HepG2 (cell line): Measurements from ENCODE around the gene EMILIN1. TPM values are rescaled to one million over a fixed set of nuclear protein-coding genes. Genes with fewer than 3 reads are reported as not detected.
A peak's percentile ranks its signal among the peaks of the same experiment; 100 is the strongest.

Source experiments
- ATAC-seq: fragments of 200-7000 bp; cut with Tn5 transposase; 3 replicates; pipeline ENCODE4 v1.9.1; 2020; ENCODE audit warnings: mild to moderate bottlenecking, moderate library complexity
- BruUV-seq: library from RNA; stranded (reverse); fragments of 400-500 nt; replicated peaks from 2 replicates; lab custom pipeline; 2021; lab: Mats Ljungman, UMichigan
- CTCF ChIA-PET: fragments of 300-600 bp; formaldehyde crosslinking; extraction: SDS; loops from one replicate; lab custom pipeline; 2021; ENCODE audit warnings: low total read pairs, inconsistent platforms, low intra/inter-chr PET ratio; lab: Yijun Ruan, JAX
- POLR2A ChIA-PET: fragments of 350-600 bp; sonication (Branson Sonifier 250); formaldehyde crosslinking; loops from one replicate; lab custom pipeline; 2020; ENCODE audit warnings: antibody characterized with exemption, inconsistent platforms; lab: Yijun Ruan, JAX
- DNase-seq: peaks from one replicate; pipeline ENCODE4 v3.0.0-alpha.2; 2015; ENCODE audit warnings: low spot score
- FAIRE-seq: peaks from 3 replicates; lab custom pipeline; 2011; peaks lifted over from hg19 to GRCh38; lab: Jason Lieb, UNC
- H2AFZ ChIP-seq: one replicate; pipeline ENCODE4 v1.6.1; 2011; ENCODE audit warnings: low read length, inconsistent platforms
- H3K27ac ChIP-seq: fragments of 300-600 bp; 3 replicates; pipeline ENCODE4 v1.8.0; 2011; ENCODE audit warnings: mixed run types, mild to moderate bottlenecking, mixed read lengths, low read length, inconsistent platforms; ENCODE audit not compliant: insufficient read depth; ENCODE audit errors: extremely low read length
- H3K27me3 ChIP-seq, 2 experiments: fragments of 200-600 bp in 1 of 2; 2 replicates in 1 of 2; 3 replicates in 1 of 2; pipeline versions ENCODE4 v1.6.0 to v1.8.0; 2011; ENCODE audit warnings: low read length in 2 of 2, mild to moderate bottlenecking in 2 of 2, moderate library complexity in 2 of 2, inconsistent platforms in 1 of 2; ENCODE audit not compliant: insufficient read depth in 2 of 2, control insufficient read depth in 1 of 2
- H3K36me3 ChIP-seq, 2 experiments: fragments of 200-600 bp in 1 of 2; replicated peaks in 1 of 2; 2 replicates in 1 of 2; 3 replicates in 1 of 2; pipeline versions ENCODE4 v1.5.1 to v1.8.0; 2011; ENCODE audit warnings: low read length in 2 of 2, inconsistent platforms in 1 of 2; ENCODE audit not compliant: insufficient read depth in 2 of 2, control insufficient read depth in 1 of 2
- H3K4me1 ChIP-seq: 2 replicates; pipeline ENCODE4 v1.5.1; 2012; ENCODE audit warnings: low read length, inconsistent platforms; ENCODE audit not compliant: insufficient read depth
- H3K4me2 ChIP-seq: 2 replicates; pipeline ENCODE4 v1.6.0; 2011; ENCODE audit warnings: low read depth, low read length, inconsistent platforms
- H3K4me3 ChIP-seq, 3 experiments: fragments of 200-600 bp in 1 of 3; sonication (generic), shearing (Covaris generic) in 1 of 3; replicated peaks in 1 of 3; 2 replicates each; pipeline ENCODE4 v1.5.1; 2011 to 2016; ENCODE audit warnings: low read length in 3 of 3, inconsistent platforms in 2 of 3, low read depth in 2 of 3, mild to moderate bottlenecking in 2 of 3, control low read depth in 1 of 3, mixed read lengths in 1 of 3; ENCODE audit not compliant: insufficient read depth in 1 of 3
- H3K79me2 ChIP-seq: one replicate; pipeline ENCODE4 v1.6.1; 2011; ENCODE audit warnings: low read length, inconsistent platforms; ENCODE audit not compliant: insufficient read depth
- H3K9ac ChIP-seq: 2 replicates; pipeline ENCODE4 v1.6.0; 2011; ENCODE audit warnings: mild to moderate bottlenecking, low read depth, low read length, inconsistent platforms; ENCODE audit not compliant: insufficient read depth
- H3K9me3 ChIP-seq: 2 replicates; pipeline ENCODE4 v1.5.1; 2012; ENCODE audit warnings: mild to moderate bottlenecking, low read length
- H4K20me1 ChIP-seq: 2 replicates; pipeline ENCODE4 v1.6.0; 2011; ENCODE audit warnings: inconsistent platforms, mild to moderate bottlenecking, low read length, moderate library complexity; ENCODE audit not compliant: insufficient read depth
- DRAP1 ChIP-seq: IDR thresholded peaks from 2 replicates; pipeline ENCODE4 v1.6.1; 2016; ENCODE audit warnings: missing genetic modification reagents, missing compliant biosample characterization
- ESRRA ChIP-seq: sonication (generic); formaldehyde crosslinking; IDR thresholded peaks from 2 replicates; pipeline ENCODE4 v1.5.1; 2020; ENCODE audit warnings: mild to moderate bottlenecking, low read depth, missing genetic modification reagents
- HNRNPLL ChIP-seq: fragments of 200-400 bp; formaldehyde crosslinking; IDR thresholded peaks from 2 replicates; pipeline ENCODE4 v1.6.1; 2017; ENCODE audit warnings: mild to moderate bottlenecking, low read depth, low read length; ENCODE audit not compliant: poor library complexity, severe bottlenecking
- MED13 ChIP-seq: sonication (generic); formaldehyde crosslinking; IDR thresholded peaks from 2 replicates; pipeline ENCODE4 v1.5.0; 2020; ENCODE audit warnings: missing genetic modification reagents
- MIER3 ChIP-seq: IDR thresholded peaks from 2 replicates; pipeline ENCODE4 v1.6.1; 2016; ENCODE audit warnings: missing compliant biosample characterization, borderline replicate concordance
- MXD4 ChIP-seq: IDR thresholded peaks from 2 replicates; pipeline ENCODE4 v1.6.1; 2016; ENCODE audit warnings: mild to moderate bottlenecking, missing biosample characterization, missing genetic modification reagents
- POLR2A ChIP-seq, 2 experiments: IDR thresholded peaks; 2 replicates each; pipeline ENCODE4 v1.6.1; 2011; ENCODE audit warnings: low read depth in 2 of 2, low read length in 2 of 2, mild to moderate bottlenecking in 1 of 2, moderate library complexity in 1 of 2; ENCODE audit not compliant: insufficient read depth in 1 of 2
- POLR2AphosphoS2 ChIP-seq: IDR thresholded peaks from 2 replicates; pipeline ENCODE4 v1.6.1; 2011; ENCODE audit warnings: low read depth, low read length, improper control_type of control experiment
- POLR2G ChIP-seq: fragments of 200-400 bp; formaldehyde crosslinking; IDR thresholded peaks from 2 replicates; pipeline ENCODE4 v1.6.1; 2018; ENCODE audit warnings: mild to moderate bottlenecking, low read depth, low read length, moderate library complexity
- SRSF4 ChIP-seq: fragments of 200-400 bp; formaldehyde crosslinking; IDR thresholded peaks from one replicate; pipeline ENCODE4 v1.6.1; 2018; ENCODE audit warnings: mild to moderate bottlenecking, low read depth, low read length, moderate library complexity; ENCODE audit not compliant: poor library complexity, severe bottlenecking
- U2AF2 ChIP-seq: fragments of 200-400 bp; formaldehyde crosslinking; IDR thresholded peaks from 2 replicates; pipeline ENCODE4 v1.6.1; 2017; ENCODE audit warnings: low read depth, mild to moderate bottlenecking, low read length
- ZHX1 ChIP-seq: sonication (generic); formaldehyde crosslinking; IDR thresholded peaks from 2 replicates; pipeline ENCODE4 v1.8.1; 2022; ENCODE audit warnings: low read depth, mild to moderate bottlenecking, missing genetic modification reagents
- ZNF143 ChIP-seq: sonication (generic); formaldehyde crosslinking; IDR thresholded peaks from 2 replicates; pipeline ENCODE4 v1.4.0; 2020; ENCODE audit warnings: missing genetic modification reagents
- ZNF180 ChIP-seq: sonication (generic); formaldehyde crosslinking; IDR thresholded peaks from 2 replicates; pipeline ENCODE4 v1.4.0; 2020; ENCODE audit warnings: low read depth, missing genetic modification reagents, borderline replicate concordance
- ZNF205 ChIP-seq: IDR thresholded peaks from 2 replicates; pipeline ENCODE4 v1.6.1; 2018; ENCODE audit warnings: missing biosample characterization, missing genetic modification reagents
- ZNF24 ChIP-seq: fragments of 450-650 bp; IDR thresholded peaks from 2 replicates; pipeline ENCODE4 v1.6.1; 2017; ENCODE audit warnings: antibody characterized with exemption, mild to moderate bottlenecking
- ZNF878 ChIP-seq: sonication (generic); formaldehyde crosslinking; IDR thresholded peaks from 2 replicates; pipeline ENCODE4 v1.8.1; 2023; ENCODE audit warnings: mild to moderate bottlenecking, missing genetic modification reagents, moderate library complexity
- WGBS: methylation state at CpG from one replicate; pipeline ENCODE4 v1.1.6; 2017; ENCODE audit warnings: low lambda C conversion rate; 5-methylcytosine and 5-hydroxymethylcytosine counted together
- in situ Hi-C: cut with HindIII; loops from 2 replicates; pipeline ENCODE4 v1.10.0; 2017; ENCODE audit warnings: low pct_unique_long_range_greater_than_20kb; ENCODE audit not compliant: extremely low pct_ligation_motif_present
- intact Hi-C: fragments of 100-400 bp; cut with micrococcal nuclease; formaldehyde crosslinking; loops from one replicate; pipeline ENCODE4 v1.10.0; 2022; ENCODE audit not compliant: unreplicated experiment
- polyA plus RNA-seq, 8 experiments: library from polyadenylated mRNA; depleted of rRNA in 3 of 8; stranded (reverse) in 7 of 8; unstranded in 1 of 8; fragments of >200 nt; fragmentation: Illumina TruSeq in 4 of 8; extraction: Trizol in 4 of 8; gene quantifications; 2 replicates each; pipeline versions ENCODE4 v1.2.1 to v1.2.3, GENCODE V29; 2011 to 2016; ENCODE audit warnings: low read depth in 4 of 8, missing spikeins in 1 of 8, mixed read lengths in 1 of 8; ENCODE audit not compliant: insufficient read depth in 1 of 8
- total RNA-seq, 5 experiments: library from RNA; depleted of rRNA; stranded (reverse); fragments of >200 nt; fragmentation: Illumina TruSeq; extraction: Trizol; gene quantifications; 2 replicates each; pipeline ENCODE4 v1.2.3, GENCODE V29; 2016; ENCODE audit warnings: low read depth in 1 of 5
- TF ChIP-seq, protein P1 (sequence below): sonication (generic); formaldehyde crosslinking; IDR thresholded peaks from 2 replicates; pipeline ENCODE4 v1.9.0; 2022; ENCODE audit warnings: missing genetic modification reagents, mild to moderate bottlenecking, borderline replicate concordance

EMILIN1 gene
- total and polyA plus RNA-seq, 2 of the 13 experiments (the other 11 are each of a cell fraction or from before 2014, with no cell fraction given) = 8.1 to 9.7 TPM

- no peak overlapping the region for H3K9ac ChIP-seq
- no peaks in the 10 kb centered on the region for H3K9me3 ChIP-seq
- 0 out of 2 replicates have a peak, but pooled peaks have one; percentile 49 for TF ChIP-seq POLR2G
- TF ChIP-seq SRSF4 = no peak
- no peak for TF ChIP-seq ZNF24
- 0 out of 2 replicates have a peak, but pooled peaks have one; percentile 33 for TF ChIP-seq MED13 (CRISPR knock-in tag)
- no peak for TF ChIP-seq ZNF143 (CRISPR knock-in tag)
- no peak for TF ChIP-seq HNRNPLL
- TF ChIP-seq POLR2A (IDR thresholded peaks at IDR 0.05; ENCODE audit: insufficient read depth in 1 of 2, low read depth in 2 of 2, low read length in 2 of 2) = peak in 1 of 2 experiments; percentile 15; a peak in 1 of 4 replicates
- TF ChIP-seq MIER3 = no peak
- TF ChIP-seq ZNF878 = no peak
- no peak for TF ChIP-seq DRAP1 (CRISPR knock-in tag)
- TF ChIP-seq POLR2AphosphoS2 = 0 out of 2 replicates have a peak, but pooled peaks have one; percentile 38
- no peak for TF ChIP-seq ZNF205 (CRISPR knock-in tag)
- no peak for TF ChIP-seq ZHX1 (CRISPR knock-in tag)
- TF ChIP-seq, protein P1, sequence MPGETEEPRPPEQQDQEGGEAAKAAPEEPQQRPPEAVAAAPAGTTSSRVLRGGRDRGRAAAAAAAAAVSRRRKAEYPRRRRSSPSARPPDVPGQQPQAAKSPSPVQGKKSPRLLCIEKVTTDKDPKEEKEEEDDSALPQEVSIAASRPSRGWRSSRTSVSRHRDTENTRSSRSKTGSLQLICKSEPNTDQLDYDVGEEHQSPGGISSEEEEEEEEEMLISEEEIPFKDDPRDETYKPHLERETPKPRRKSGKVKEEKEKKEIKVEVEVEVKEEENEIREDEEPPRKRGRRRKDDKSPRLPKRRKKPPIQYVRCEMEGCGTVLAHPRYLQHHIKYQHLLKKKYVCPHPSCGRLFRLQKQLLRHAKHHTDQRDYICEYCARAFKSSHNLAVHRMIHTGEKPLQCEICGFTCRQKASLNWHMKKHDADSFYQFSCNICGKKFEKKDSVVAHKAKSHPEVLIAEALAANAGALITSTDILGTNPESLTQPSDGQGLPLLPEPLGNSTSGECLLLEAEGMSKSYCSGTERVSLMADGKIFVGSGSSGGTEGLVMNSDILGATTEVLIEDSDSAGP = 0 out of 2 replicates have a peak, but pooled peaks have one; percentile 21
- TF ChIP-seq U2AF2 = no peak
- no peak for TF ChIP-seq ESRRA
- no peak for TF ChIP-seq MXD4 (CRISPR knock-in tag)
- TF ChIP-seq ZNF180 (CRISPR knock-in tag) = no peak
- ATAC-seq (no peak), DNase-seq (no peak), FAIRE-seq (peak; percentile 48)
- no peak overlapping the region for H2AFZ ChIP-seq
- H3K4me1 ChIP-seq = no peaks in the 10 kb centered on the region
- H4K20me1 ChIP-seq = no peaks in the 10 kb centered on the region
- no peak overlapping the region for H3K4me3 ChIP-seq
- 96% methylated on average over 7 of the region's 7 CpGs for WGBS
- CTCF ChIA-PET = no interaction called here
- H3K27ac ChIP-seq = no peak overlapping the region
- no peaks in the 10 kb centered on the region for H3K27me3 ChIP-seq
- in situ Hi-C loops = no loop called here
- POLR2A ChIA-PET = interaction anchor here (1.2 to 4.2 kb wide), 2 partner anchors 8 to 9 kb away, joined by 3 to 28 read pairs; partner anchors contain the start of gene AGBL5
- no TSS peak for BruUV-seq
- H3K36me3 ChIP-seq = peaks cover 35 to 45% of the 10 kb centered on the region in 2 experiments
- intact Hi-C loops = no loop called here
- H3K79me2 ChIP-seq = no peaks in the 10 kb centered on the region
- H3K4me2 ChIP-seq = no peak overlapping the region
Observed at GRCh38 chr2:27042985-27043634, 35.3 kb upstream of the EMILIN1 start.
